Breast epithelium (tissue), 4 donors: ENCODE results near the gene TTC6. TPM values are rescaled to one million over a fixed set of nuclear protein-coding genes. Genes with fewer than 3 reads are reported as not detected.

Experiments
- DNase-seq, 2 donors: peaks; one replicate each; pipeline ENCODE4 v3.0.0-alpha.2; 2019; ENCODE audit warnings: low spot score in 2 of 2
- H3K27ac ChIP-seq, 2 donors: fragments of 200-600 bp; sonication (generic) in 1 of 2; one replicate each; pipeline ENCODE4 v1.5.1; 2016 to 2019; ENCODE audit warnings: mild to moderate bottlenecking in 1 of 2
- H3K27me3 ChIP-seq, 2 donors: fragments of 200-600 bp; sonication (generic) in 1 of 2; one replicate each; pipeline versions ENCODE4 v1.5.1 to v1.6.0; 2017 to 2019; ENCODE audit warnings: control low read depth in 1 of 2, mild to moderate bottlenecking in 1 of 2
- H3K36me3 ChIP-seq: fragments of 200-600 bp; one replicate; pipeline ENCODE4 v1.5.1; 2019
- H3K4me1 ChIP-seq, 2 donors: fragments of 200-600 bp; sonication (generic); one replicate each; pipeline ENCODE4 v1.5.1; 2016 to 2019; ENCODE audit warnings: control low read depth in 1 of 2
- H3K4me3 ChIP-seq, 3 donors: fragments of 200-600 bp; sonication (generic); 1 replicate in 2 of 3; 2 replicates in 1 of 3; pipeline ENCODE4 v1.5.1; 2016 to 2019; ENCODE audit warnings: mild to moderate bottlenecking in 3 of 3, moderate library complexity in 2 of 3
- H3K9me3 ChIP-seq, 2 donors: fragments of 200-600 bp; sonication (generic) in 1 of 2; one replicate each; pipeline ENCODE4 v1.5.1; 2016 to 2019; ENCODE audit warnings: control low read depth in 1 of 2
- CTCF ChIP-seq, 3 donors: fragments of 450-650 bp; IDR thresholded peaks; one replicate each; pipeline ENCODE4 v1.5.1; 2016 to 2017; ENCODE audit warnings: antibody characterized with exemption in 3 of 3, mild to moderate bottlenecking in 3 of 3, moderate library complexity in 3 of 3
- POLR2A ChIP-seq: fragments of 450-650 bp; IDR thresholded peaks from one replicate; pipeline ENCODE4 v1.6.1; 2016; ENCODE audit warnings: antibody characterized with exemption, mild to moderate bottlenecking, moderate library complexity
- POLR2AphosphoS5 ChIP-seq, 3 donors: sonication (generic); formaldehyde crosslinking; IDR thresholded peaks; one replicate each; pipeline ENCODE4 v1.6.1; 2017; ENCODE audit warnings: antibody characterized with exemption in 3 of 3
- intact Hi-C: fragments of 100-400 bp; cut with DNase I; formaldehyde crosslinking; loops from one replicate; pipeline ENCODE4 v1.15.1; 2023; ENCODE audit warnings: low total_unique reads
- total RNA-seq, 3 donors: library from RNA; depleted of rRNA; stranded (reverse); fragments of >200 nt; gene quantifications; one replicate each; pipeline ENCODE4 v1.1.0, GENCODE V29; 2016

The TTC6 gene
- total RNA-seq = 10 to 100 TPM in 2 of 3 donors, not detected in 1; 74.7 to 78.6 TPM

GRCh38 chr14:37594971-37595808, at the start of gene TTC6, which contains the start of gene FOXA1:
Gene TTC6 (plus strand): TSS chr14:37595629. CDS start chr14:37622065, 26,436 bp downstream.
Gene FOXA1 (minus strand): TSS chr14:37595249. CDS start chr14:37594972, 277 bp downstream.
- TF ChIP-seq CTCF (IDR thresholded peaks at IDR 0.05) = no peak
- no peak for TF ChIP-seq POLR2A
- TF ChIP-seq POLR2AphosphoS5 (IDR thresholded peaks at IDR 0.05) = no peak
- peaks cover 17 to 94% of the 10 kb centered on the region in 2 donors for H3K27me3 ChIP-seq
- intact Hi-C loops = no loop called here

DNA sequence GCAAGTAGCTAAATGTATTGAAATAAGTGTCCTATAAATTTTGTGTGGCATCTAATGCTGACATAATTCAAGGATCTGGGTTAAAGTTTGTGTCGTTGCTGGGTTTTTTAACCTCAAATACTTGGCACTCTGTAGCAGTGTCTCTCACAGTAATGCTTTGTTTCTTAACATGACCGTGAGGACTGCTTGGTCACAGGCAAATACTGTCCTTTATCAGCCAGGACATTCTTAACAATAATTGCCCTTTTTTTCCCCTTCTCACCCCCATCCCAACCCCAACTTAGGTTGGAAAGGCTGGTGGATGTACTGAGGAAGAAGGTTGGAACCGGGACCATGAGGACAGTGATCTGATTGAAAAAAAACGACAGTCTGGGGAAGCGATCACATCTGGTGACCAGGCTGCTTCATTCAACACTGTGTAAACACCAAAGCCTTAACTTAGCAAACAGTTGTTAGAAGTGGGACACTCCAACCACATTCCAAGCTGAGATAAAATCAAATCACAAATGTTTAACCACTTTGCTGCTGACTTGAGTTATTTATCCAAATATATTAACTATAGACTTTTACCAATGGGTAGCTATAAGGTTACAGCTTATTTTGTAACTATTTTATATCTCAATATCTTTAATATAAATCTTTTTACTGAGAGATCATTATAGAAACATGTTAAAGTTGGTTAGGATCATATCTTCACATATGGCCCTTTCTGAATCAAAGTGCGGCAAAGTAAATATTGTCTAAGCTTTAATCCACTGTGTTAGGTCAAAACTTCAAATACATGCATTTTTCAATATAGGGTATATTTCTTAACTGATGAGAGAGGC, 48.6 kb upstream of the TTC6 start:
- TF ChIP-seq POLR2A (no peak), POLR2AphosphoS5 (IDR thresholded peaks at IDR 0.05) (no peak), CTCF (IDR thresholded peaks at IDR 0.05) (no peak)
- DNase-seq = no peak
- Histone ChIP-seq H3K4me3 (no peak overlapping the region), H3K27ac (peak overlapping the region in 1 of 2 donors; percentile 37), H3K9me3 (no peaks in the 10 kb centered on the region), H3K27me3 (no peaks in the 10 kb centered on the region), H3K4me1 (no peaks in the 10 kb centered on the region), H3K36me3 (peaks cover 6% of the 10 kb centered on the region)
- intact Hi-C loops = no loop called here

More at GRCh38 chr14:37594971-37595808, at the start of gene TTC6, which contains the start of gene FOXA1:
- peak in 1 of 2 donors; percentile 88 for DNase-seq
- H3K9me3 ChIP-seq = no peaks in the 10 kb centered on the region
- peaks cover 0 to 5% of the 10 kb centered on the region in 2 donors for H3K4me1 ChIP-seq
- no peaks in the 10 kb centered on the region for H3K36me3 ChIP-seq
- H3K27ac ChIP-seq = peak within 1 kb of the TSS; percentile 83 to 86
- H3K4me3 ChIP-seq = peak within 1 kb of the TSS; percentile 40 to 80 (median 55)

DNA sequence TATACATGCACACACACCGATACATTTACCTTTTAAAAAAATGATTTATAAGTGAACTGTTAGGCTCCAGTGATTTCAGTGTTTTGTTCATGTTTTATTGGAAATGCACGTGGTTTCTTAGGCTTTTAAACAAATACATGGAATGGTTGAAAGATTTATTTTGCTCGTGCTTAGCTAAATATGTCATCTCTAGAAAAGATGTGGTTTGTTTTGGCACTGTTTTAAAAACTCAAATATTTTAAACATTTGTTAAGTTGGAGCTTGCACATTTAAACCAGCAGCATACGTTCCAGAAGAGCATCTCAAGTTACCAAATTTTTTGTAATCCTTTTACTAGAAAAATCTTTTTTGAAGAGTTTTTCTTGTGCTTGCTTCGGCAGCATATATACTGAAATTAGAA, 44.9 kb upstream of the TTC6 start:
- intact Hi-C loops = no loop called here
- peaks cover 6% of the 10 kb centered on the region for H3K36me3 ChIP-seq
- H3K9me3 ChIP-seq = no peaks in the 10 kb centered on the region
- no peak overlapping the region for H3K27ac ChIP-seq
- no peak for DNase-seq
- no peaks in the 10 kb centered on the region for H3K4me1 ChIP-seq
- no peaks in the 10 kb centered on the region for H3K27me3 ChIP-seq
- TF ChIP-seq POLR2AphosphoS5 (IDR thresholded peaks at IDR 0.05) (no peak), CTCF (IDR thresholded peaks at IDR 0.05) (no peak), POLR2A (no peak)
- H3K4me3 ChIP-seq = no peak overlapping the region

DNA sequence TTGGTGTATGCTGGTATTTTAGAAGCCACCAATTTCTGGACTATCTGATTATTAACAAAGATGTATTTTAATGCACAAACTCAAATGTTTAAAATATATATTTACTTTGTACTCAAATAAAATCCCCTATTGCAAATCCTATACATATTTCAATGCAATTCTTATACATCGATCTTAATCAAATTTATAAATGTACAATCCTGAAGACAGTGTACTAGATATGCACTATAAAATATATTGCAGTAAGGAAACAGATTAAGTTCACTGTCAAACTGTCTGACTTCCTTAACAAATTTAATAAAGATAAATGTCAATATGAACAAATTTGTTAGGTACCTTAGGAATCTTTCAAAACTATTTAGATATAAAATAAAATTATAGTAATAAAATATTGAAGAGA, 44.3 kb upstream of the TTC6 start:
- Histone ChIP-seq H3K4me3 (no peak overlapping the region), H3K36me3 (peaks cover 6% of the 10 kb centered on the region), H3K27ac (no peak overlapping the region), H3K27me3 (no peaks in the 10 kb centered on the region), H3K9me3 (no peaks in the 10 kb centered on the region), H3K4me1 (no peaks in the 10 kb centered on the region)
- no peak for DNase-seq
- no peak for TF ChIP-seq CTCF (IDR thresholded peaks at IDR 0.05)
- no peak for TF ChIP-seq POLR2A
- no peak for TF ChIP-seq POLR2AphosphoS5 (IDR thresholded peaks at IDR 0.05)
- intact Hi-C loops = no loop called here
